ENCODE data around the gene ZNF236. TPM values are rescaled to one million over a fixed set of nuclear protein-coding genes. Genes with fewer than 3 reads are reported as not detected.
A peak's percentile ranks its signal among the peaks of the same experiment; 100 is the strongest.

ZNF236 gene
- polyA plus RNA-seq, 2 of the 4 experiments (the other 2 are of a cell fraction), result 2.6 to 7.8 TPM

- Histone ChIP-seq H3K4me1 (0 out of 3 replicates have a peak, but pooled peaks cover 3% of the 10 kb centered on the region), H3K4me3 (no peak overlapping the region), H3K9me3 (no peaks in the 10 kb centered on the region), H3K4me2 (no peak overlapping the region), H3K27ac (peak overlapping the region in 1 of 2 experiments; percentile 21; a peak in 1 of 6 replicates)
- TF ChIP-seq HDAC2 (IDR thresholded peaks at IDR 0.05), result no peak
- no peak for TF ChIP-seq GATA3 (IDR thresholded peaks at IDR 0.05; ENCODE audit: borderline replicate concordance)
- TF ChIP-seq RNF2 (IDR thresholded peaks at IDR 0.05; ENCODE audit: borderline replicate concordance, low read depth), result no peak
- TF ChIP-seq MAX (IDR thresholded peaks at IDR 0.05), result no peak
- no peak for TF ChIP-seq HEYL (CRISPR knock-in tag; IDR thresholded peaks at IDR 0.05)
- TF ChIP-seq KDM5A (IDR thresholded peaks at IDR 0.05), result no peak
- no peak for TF ChIP-seq ELK1 (IDR thresholded peaks at IDR 0.05; ENCODE audit: low read depth, low read length)
- no peak for TF ChIP-seq BHLHE40 (IDR thresholded peaks at IDR 0.05; ENCODE audit: low read depth, low read length)
- ATAC-seq (peak; percentile 90), FAIRE-seq (no peak), DNase-seq (ENCODE audit: low read depth in 1 of 2, low spot score in 1 of 2) (no peak)
- CTCF ChIA-PET, result interaction anchor here (0.7 to 3.3 kb wide), 2 partner anchors 13 to 72 kb away, joined by 3 to 13 read pairs; no protein-coding TSS in a partner anchor
- POLR2A ChIA-PET, result no interaction called here
- 87% methylated on average over 13 of the region's 13 CpGs for WGBS (ENCODE audit: missing lambda C conversion rate)
Measured at GRCh38 chr18:76874642-76875389, 52.5 kb downstream of the ZNF236 start.

DNA sequence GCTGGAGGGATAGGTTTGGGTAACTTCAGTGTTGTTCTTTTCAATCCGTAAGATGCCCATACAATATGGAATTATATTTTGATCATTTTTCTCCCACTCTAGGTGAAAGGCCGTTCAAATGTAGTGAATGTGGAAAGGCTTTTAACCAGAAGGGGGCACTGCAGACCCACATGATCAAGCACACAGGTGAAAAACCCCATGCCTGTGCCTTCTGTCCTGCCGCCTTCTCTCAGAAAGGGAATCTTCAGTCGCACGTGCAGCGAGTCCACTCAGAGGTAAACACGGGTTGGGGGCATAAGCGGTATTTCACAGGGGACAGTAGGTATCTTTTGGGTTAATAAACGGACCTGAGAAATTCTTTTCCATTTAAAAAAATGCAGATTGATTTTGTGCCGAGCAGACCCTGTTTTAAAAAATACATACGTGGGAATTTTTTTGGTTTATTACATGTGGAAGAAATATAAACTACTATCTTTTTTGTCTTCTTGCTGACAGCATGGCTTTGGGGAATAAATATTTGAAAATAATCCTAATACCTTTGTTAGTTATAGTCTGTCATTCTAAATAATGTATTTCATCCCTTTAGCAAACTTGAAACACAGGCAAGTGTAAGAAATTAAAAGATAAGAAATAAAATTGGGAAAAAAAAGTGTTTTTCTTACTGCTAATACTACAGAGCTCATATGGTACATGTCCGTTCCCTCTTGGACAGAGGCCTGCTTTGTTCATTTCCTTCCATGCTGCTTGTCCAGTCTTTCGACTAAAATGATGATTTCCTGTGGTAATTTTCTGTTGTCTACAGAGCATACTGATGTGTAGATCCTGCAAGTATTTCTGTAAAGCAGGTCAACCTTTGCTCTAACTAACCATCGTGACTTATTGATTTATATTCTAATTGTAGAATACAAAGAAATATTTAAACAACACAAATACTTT lies 53.3 kb downstream of the ZNF236 start:
- Histone ChIP-seq H3K4me1 (0 out of 3 replicates have a peak, but pooled peaks cover 3% of the 10 kb centered on the region), H3K9me3 (no peaks in the 10 kb centered on the region), H3K4me3 (no peak overlapping the region), H3K4me2 (no peak overlapping the region), H3K27ac (peak overlapping the region in 1 of 2 experiments; percentile 21; a peak in 1 of 6 replicates)
- peak; percentile 8 to 55 for DNase-seq (ENCODE audit: low read depth in 1 of 2, low spot score in 1 of 2)
- ChIA-PET CTCF (interaction anchor here (1.4 kb wide), 1 partner anchor 24 kb away, joined by 3 read pairs; no protein-coding TSS in a partner anchor), POLR2A (no interaction called here)
- ATAC-seq, result peak; percentile 84 to 92
- 58% methylated on average over 14 of the region's 14 CpGs for WGBS (ENCODE audit: missing lambda C conversion rate)
- no peak for FAIRE-seq
- TF ChIP-seq SMC3 (IDR thresholded peaks at IDR 0.05) (peak; percentile 62), NR3C1 (IDR thresholded peaks at IDR 0.05) (no peak), RAD21 (conservative IDR thresholded peaks at IDR 0.05 in 1 of 2, IDR thresholded peaks at IDR 0.05 in 1 of 2) (peak; percentile 49 to 60; a peak in 4 of 5 replicates)
- TF ChIP-seq, protein P1, sequence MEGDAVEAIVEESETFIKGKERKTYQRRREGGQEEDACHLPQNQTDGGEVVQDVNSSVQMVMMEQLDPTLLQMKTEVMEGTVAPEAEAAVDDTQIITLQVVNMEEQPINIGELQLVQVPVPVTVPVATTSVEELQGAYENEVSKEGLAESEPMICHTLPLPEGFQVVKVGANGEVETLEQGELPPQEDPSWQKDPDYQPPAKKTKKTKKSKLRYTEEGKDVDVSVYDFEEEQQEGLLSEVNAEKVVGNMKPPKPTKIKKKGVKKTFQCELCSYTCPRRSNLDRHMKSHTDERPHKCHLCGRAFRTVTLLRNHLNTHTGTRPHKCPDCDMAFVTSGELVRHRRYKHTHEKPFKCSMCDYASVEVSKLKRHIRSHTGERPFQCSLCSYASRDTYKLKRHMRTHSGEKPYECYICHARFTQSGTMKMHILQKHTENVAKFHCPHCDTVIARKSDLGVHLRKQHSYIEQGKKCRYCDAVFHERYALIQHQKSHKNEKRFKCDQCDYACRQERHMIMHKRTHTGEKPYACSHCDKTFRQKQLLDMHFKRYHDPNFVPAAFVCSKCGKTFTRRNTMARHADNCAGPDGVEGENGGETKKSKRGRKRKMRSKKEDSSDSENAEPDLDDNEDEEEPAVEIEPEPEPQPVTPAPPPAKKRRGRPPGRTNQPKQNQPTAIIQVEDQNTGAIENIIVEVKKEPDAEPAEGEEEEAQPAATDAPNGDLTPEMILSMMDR (IDR thresholded peaks at IDR 0.05), result peak; percentile 75

DNA sequence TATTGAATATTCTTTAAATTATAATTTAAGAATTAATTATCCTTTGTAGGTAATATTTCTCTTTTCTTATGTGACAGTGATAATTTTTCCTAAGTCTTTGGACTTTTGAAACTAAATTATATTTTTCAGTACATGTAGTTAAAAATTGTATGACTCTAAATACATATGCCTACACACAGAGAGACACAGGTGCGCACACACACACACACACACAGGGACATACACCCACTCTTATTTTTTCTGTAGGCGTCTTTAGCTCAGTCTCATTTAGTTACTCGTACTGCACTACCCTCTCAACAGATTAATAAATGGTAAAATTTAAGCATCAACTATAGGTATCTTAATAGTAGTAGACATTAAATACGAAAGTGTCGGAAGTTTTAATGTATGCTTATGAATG lies 56.1 kb downstream of the ZNF236 start:
- ATAC-seq (no peak), DNase-seq (ENCODE audit: low read depth in 1 of 2, low spot score in 1 of 2) (no peak), FAIRE-seq (no peak)
- no peaks in the 10 kb centered on the region for H3K9me3 ChIP-seq
- H3K4me2 ChIP-seq, result no peak overlapping the region
- 0 out of 3 replicates have a peak, but pooled peaks cover 3% of the 10 kb centered on the region for H3K4me1 ChIP-seq
- 85% methylated on average over 5 of the region's 5 CpGs for WGBS (ENCODE audit: missing lambda C conversion rate)
- CTCF ChIA-PET, result no interaction called here
- no peak overlapping the region for H3K27ac ChIP-seq
- POLR2A ChIA-PET, result no interaction called here
- no peak overlapping the region for H3K4me3 ChIP-seq
- TF ChIP-seq MAX (IDR thresholded peaks at IDR 0.05), result no peak
- TF ChIP-seq, protein P2, sequence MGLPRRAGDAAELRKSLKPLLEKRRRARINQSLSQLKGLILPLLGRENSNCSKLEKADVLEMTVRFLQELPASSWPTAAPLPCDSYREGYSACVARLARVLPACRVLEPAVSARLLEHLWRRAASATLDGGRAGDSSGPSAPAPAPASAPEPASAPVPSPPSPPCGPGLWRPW (IDR thresholded peaks at IDR 0.05), result no peak
- TF ChIP-seq HMGXB4 (CRISPR knock-in tag; IDR thresholded peaks at IDR 0.05; ENCODE audit: borderline replicate concordance), result no peak
- TF ChIP-seq NFE2L2 (conservative IDR thresholded peaks at IDR 0.05; ENCODE audit: low read length), result no peak
- TF ChIP-seq, protein P1 (IDR thresholded peaks at IDR 0.05), result no peak
- TF ChIP-seq POLR2A (IDR thresholded peaks at IDR 0.05; ENCODE audit: low read length), result no peak
- no peak for TF ChIP-seq ZNF302 (CRISPR knock-in tag; IDR thresholded peaks at IDR 0.05)
- no peak for TF ChIP-seq PBX3 (IDR thresholded peaks at IDR 0.05)
- no peak for TF ChIP-seq CHD2 (IDR thresholded peaks at IDR 0.05; ENCODE audit: low read length, partially characterized antibody)
- TF ChIP-seq, protein P3, sequence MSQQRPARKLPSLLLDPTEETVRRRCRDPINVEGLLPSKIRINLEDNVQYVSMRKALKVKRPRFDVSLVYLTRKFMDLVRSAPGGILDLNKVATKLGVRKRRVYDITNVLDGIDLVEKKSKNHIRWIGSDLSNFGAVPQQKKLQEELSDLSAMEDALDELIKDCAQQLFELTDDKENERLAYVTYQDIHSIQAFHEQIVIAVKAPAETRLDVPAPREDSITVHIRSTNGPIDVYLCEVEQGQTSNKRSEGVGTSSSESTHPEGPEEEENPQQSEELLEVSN (IDR thresholded peaks at IDR 0.05; ENCODE audit: borderline replicate concordance, low read depth), result no peak

All from A549 (cell line).